Measurements from ENCODE around the gene MARK1. TPM values are rescaled to one million over a fixed set of nuclear protein-coding genes. Genes with fewer than 3 reads are reported as not detected.

The MARK1 gene
- total and polyA plus RNA-seq, 2 of the 4 experiments (the other 2 are of a cell fraction), result not detected

GRCh38 chr1:220533504-220534109 is 5.7 kb downstream of the MARK1 start:
- no CpG with 5 or more reads among the region's 2 CpGs for whole genome bisulfite sequencing, 2 experiments (ENCODE audit: extremely low coverage in 2 of 2, insufficient read length in 1 of 2)
- H3K4me1 ChIP-seq (ENCODE audit: control insufficient read depth, insufficient read depth, low read length), result no peaks in the 10 kb centered on the region
- H3K18ac ChIP-seq (ENCODE audit: low read depth, low read length), result no peak overlapping the region
- no peak overlapping the region for H3K4me2 ChIP-seq (ENCODE audit: low read depth, low read length)
- no peak overlapping the region for H2AK5ac ChIP-seq (ENCODE audit: low read depth, low read length)
- H2BK15ac ChIP-seq (ENCODE audit: low read depth, low read length), result no peak overlapping the region
- intact Hi-C loops (cut with micrococcal nuclease) (no loop called here), in situ Hi-C loops (cut with MboI; ENCODE audit: low sequenced_read_pairs) (no loop called here), dilution Hi-C loops (cut with HindIII; ENCODE audit: low sequenced_read_pairs, unreplicated experiment) (no loop called here)
- H4K20me1 ChIP-seq (ENCODE audit: insufficient read depth, low read length), result no peaks in the 10 kb centered on the region
- H3K9me1 ChIP-seq (ENCODE audit: insufficient read depth, low read length), result no peaks in the 10 kb centered on the region
- H4K8ac ChIP-seq (ENCODE audit: low read depth in 2 of 2, low read length in 2 of 2), result no peak overlapping the region
- H2AFZ ChIP-seq (replicated peaks; ENCODE audit: low read length, poor library complexity), result no peak overlapping the region
- ChIA-PET POLR2A (ENCODE audit: unreplicated experiment) (no interaction called here), CTCF (no interaction called here)
- no peak overlapping the region for H4K91ac ChIP-seq (ENCODE audit: insufficient read depth, low read depth, low read length)
- H3K4me3 ChIP-seq (ENCODE audit: insufficient read depth, low read depth, low read length), result no peak overlapping the region
- H3K56ac ChIP-seq (ENCODE audit: extremely low read depth, insufficient read depth, low read length), result no peak overlapping the region
- no peak overlapping the region for H3K14ac ChIP-seq (replicated peaks; ENCODE audit: low read depth, low read length)
- no TSS peak for BruUV-seq (replicated peaks)
- no peak overlapping the region for H2BK5ac ChIP-seq (ENCODE audit: low read depth, low read length, poor library complexity, severe bottlenecking)
- no peak overlapping the region for H3K23ac ChIP-seq (ENCODE audit: low read depth, low read length)
- peaks cover 15% of the 10 kb centered on the region for H3K27me3 ChIP-seq (ENCODE audit: control insufficient read depth, insufficient read depth, low read length)
- DNase-seq, result no peak
- H3K9me3 ChIP-seq (ENCODE audit: control insufficient read depth, insufficient read depth, low read length), result no peaks in the 10 kb centered on the region
- no peaks in the 10 kb centered on the region for H3K79me1 ChIP-seq (ENCODE audit: low read depth in 1 of 2, low read length in 2 of 2)
- no peak overlapping the region for H3K27ac ChIP-seq (ENCODE audit: insufficient read depth, low read length)
- H2BK120ac ChIP-seq (ENCODE audit: low read depth, low read length), result no peak overlapping the region
- H3K36me3 ChIP-seq (ENCODE audit: control insufficient read depth, insufficient read depth, low read length), result no peaks in the 10 kb centered on the region
- TF ChIP-seq NFE2L2 (IDR thresholded peaks at IDR 0.05; ENCODE audit: low read depth, low read length) (no peak), POLR2A (IDR thresholded peaks at IDR 0.05; ENCODE audit: low read depth, low read length) (no peak), CTCF (conservative IDR thresholded peaks at IDR 0.05; ENCODE audit: low read depth, low read length) (no peak), BHLHE40 (IDR thresholded peaks at IDR 0.05; ENCODE audit: low read depth, low read length) (no peak), MAZ (IDR thresholded peaks at IDR 0.05; ENCODE audit: borderline replicate concordance, low read depth, low read length) (no peak), USF2 (IDR thresholded peaks at IDR 0.05; ENCODE audit: low read depth, low read length) (no peak), RAD21 (IDR thresholded peaks at IDR 0.05; ENCODE audit: low read length) (no peak), CHD1 (IDR thresholded peaks at IDR 0.05; ENCODE audit: low read depth, low read length) (no peak), ELK1 (IDR thresholded peaks at IDR 0.05; ENCODE audit: borderline replicate concordance, low read depth, low read length) (no peak), RFX5 (IDR thresholded peaks at IDR 0.05; ENCODE audit: low read depth, low read length) (no peak), RCOR1 (IDR thresholded peaks at IDR 0.05; ENCODE audit: insufficient replicate concordance, low read length) (no peak), SMC3 (IDR thresholded peaks at IDR 0.05; ENCODE audit: low read depth, low read length) (no peak), MAFK (IDR thresholded peaks at IDR 0.05; ENCODE audit: low read depth, low read length) (no peak), FOS (IDR thresholded peaks at IDR 0.05; ENCODE audit: low read depth, low read length) (no peak), MXI1 (IDR thresholded peaks at IDR 0.05; ENCODE audit: borderline replicate concordance, low read depth, low read length) (no peak), CEBPB (IDR thresholded peaks at IDR 0.05; ENCODE audit: low read depth, low read length) (no peak)
- no peak overlapping the region for H3K9ac ChIP-seq (ENCODE audit: low read depth, low read length)
- H4K5ac ChIP-seq (ENCODE audit: low read depth, low read length), result no peak overlapping the region
- H2AK9ac ChIP-seq (replicated peaks; ENCODE audit: low read depth, low read length, poor library complexity), result no peak overlapping the region
- no peak overlapping the region for H2BK20ac ChIP-seq (ENCODE audit: low read depth, low read length)
- no peak for ATAC-seq (ENCODE audit: low read depth)
- H3K4ac ChIP-seq (ENCODE audit: low read depth, low read length), result no peak overlapping the region
